IMR-90 (cell line): ENCODE measurements around the gene FXYD1. TPM values are rescaled to one million over a fixed set of nuclear protein-coding genes. Genes with fewer than 3 reads are reported as not detected.

Source experiments
- ATAC-seq: fragments of 200-7000 bp; cut with Tn5 transposase; 2 replicates; pipeline ENCODE4 v1.9.1; 2020; ENCODE audit warnings: low read depth, mild to moderate bottlenecking, moderate library complexity
- BruUV-seq: library from RNA; stranded (reverse); fragments of 400-500 nt; replicated peaks from 2 replicates; lab custom pipeline; 2021; lab: Mats Ljungman, UMichigan
- CTCF ChIA-PET: fragments of 300-600 bp; formaldehyde crosslinking; extraction: SDS; loops from one replicate; lab custom pipeline; 2021; ENCODE audit warnings: antibody characterized with exemption; lab: Yijun Ruan, JAX
- POLR2A ChIA-PET: fragments of 300-600 bp; sonication (Branson Sonifier 250); formaldehyde crosslinking; loops from one replicate; lab custom pipeline; 2022; ENCODE audit warnings: antibody characterized with exemption; ENCODE audit not compliant: unreplicated experiment; lab: Charles Lee
- DNase-seq: peaks from one replicate; pipeline ENCODE4 v3.0.0; 2013
- H2AFZ ChIP-seq: replicated peaks from 2 replicates; pipeline ENCODE3; 2013; ENCODE audit warnings: low read length, mild to moderate bottlenecking; ENCODE audit not compliant: poor library complexity
- H2AK5ac ChIP-seq: 2 replicates; pipeline ENCODE4 v1.6.1; 2013; ENCODE audit warnings: low read depth, low read length, inconsistent platforms
- H2AK9ac ChIP-seq: replicated peaks from 2 replicates; pipeline ENCODE3; 2013; ENCODE audit warnings: mild to moderate bottlenecking, low read depth, low read length, moderate library complexity; ENCODE audit not compliant: poor library complexity
- H2BK120ac ChIP-seq: 2 replicates; pipeline ENCODE4 v1.6.1; 2013; ENCODE audit warnings: low read depth, low read length, inconsistent platforms
- H2BK15ac ChIP-seq: 3 replicates; pipeline ENCODE4 v1.6.1; 2013; ENCODE audit warnings: low read depth, low read length, inconsistent platforms
- H2BK20ac ChIP-seq: 2 replicates; pipeline ENCODE4 v1.6.1; 2013; ENCODE audit warnings: low read depth, mild to moderate bottlenecking, inconsistent platforms, low read length, moderate library complexity
- H2BK5ac ChIP-seq: 2 replicates; pipeline ENCODE4 v1.6.1; 2013; ENCODE audit warnings: mild to moderate bottlenecking, low read depth, low read length, inconsistent platforms; ENCODE audit not compliant: poor library complexity, severe bottlenecking
- H3K14ac ChIP-seq: replicated peaks from 2 replicates; pipeline ENCODE4 v1.6.1; 2013; ENCODE audit warnings: low read depth, low read length, inconsistent platforms
- H3K18ac ChIP-seq: 2 replicates; pipeline ENCODE4 v1.6.1; 2013; ENCODE audit warnings: low read depth, low read length, control low read depth
- H3K23ac ChIP-seq: 2 replicates; pipeline ENCODE4 v1.6.1; 2013; ENCODE audit warnings: low read depth, low read length, inconsistent platforms
- H3K27ac ChIP-seq: 2 replicates; pipeline ENCODE4 v1.5.1; 2013; ENCODE audit warnings: mild to moderate bottlenecking, control low read depth, low read length; ENCODE audit not compliant: insufficient read depth
- H3K27me3 ChIP-seq: 2 replicates; pipeline ENCODE4 v1.6.1; 2013; ENCODE audit warnings: low read length; ENCODE audit not compliant: control insufficient read depth, insufficient read depth
- H3K36me3 ChIP-seq: 2 replicates; pipeline ENCODE4 v1.6.1; 2013; ENCODE audit warnings: low read length, mixed read lengths; ENCODE audit not compliant: control insufficient read depth, insufficient read depth
- H3K4ac ChIP-seq: 2 replicates; pipeline ENCODE4 v1.6.1; 2013; ENCODE audit warnings: low read depth, low read length, inconsistent platforms
- H3K4me1 ChIP-seq: 2 replicates; pipeline ENCODE4 v1.6.1; 2013; ENCODE audit warnings: low read length, mixed read lengths; ENCODE audit not compliant: control insufficient read depth, insufficient read depth
- H3K4me2 ChIP-seq: 2 replicates; pipeline ENCODE4 v1.6.1; 2013; ENCODE audit warnings: low read depth, mild to moderate bottlenecking, control low read depth, low read length, moderate library complexity
- H3K4me3 ChIP-seq: 2 replicates; pipeline ENCODE4 v1.5.1; 2013; ENCODE audit warnings: low read depth, mild to moderate bottlenecking, control low read depth, low read length, moderate library complexity; ENCODE audit not compliant: insufficient read depth
- H3K56ac ChIP-seq: 2 replicates; pipeline ENCODE4 v1.6.1; 2013; ENCODE audit warnings: low read length, inconsistent platforms; ENCODE audit not compliant: insufficient read depth; ENCODE audit errors: extremely low read depth
- H3K79me1 ChIP-seq, 2 experiments: 2 replicates each; pipeline ENCODE4 v1.6.1; 2013; ENCODE audit warnings: low read length in 2 of 2, inconsistent platforms in 1 of 2, low read depth in 1 of 2
- H3K9ac ChIP-seq: 2 replicates; pipeline ENCODE4 v1.6.1; 2013; ENCODE audit warnings: low read depth, low read length, control low read depth
- H3K9me1 ChIP-seq: 2 replicates; pipeline ENCODE4 v1.6.1; 2013; ENCODE audit warnings: low read length, inconsistent platforms; ENCODE audit not compliant: insufficient read depth
- H3K9me3 ChIP-seq: 2 replicates; pipeline ENCODE4 v1.6.1; 2013; ENCODE audit warnings: low read length; ENCODE audit not compliant: control insufficient read depth, insufficient read depth
- H4K20me1 ChIP-seq: 2 replicates; pipeline ENCODE4 v1.6.1; 2013; ENCODE audit warnings: low read length, inconsistent platforms; ENCODE audit not compliant: insufficient read depth
- H4K5ac ChIP-seq: 2 replicates; pipeline ENCODE4 v1.6.1; 2013; ENCODE audit warnings: mild to moderate bottlenecking, low read depth, low read length, control low read depth
- H4K8ac ChIP-seq, 2 experiments: 2 replicates each; pipeline ENCODE4 v1.6.1; 2013; ENCODE audit warnings: low read depth in 2 of 2, low read length in 2 of 2, control low read depth in 1 of 2, inconsistent platforms in 1 of 2
- H4K91ac ChIP-seq: 2 replicates; pipeline ENCODE4 v1.6.1; 2013; ENCODE audit warnings: low read depth, low read length, inconsistent platforms; ENCODE audit not compliant: insufficient read depth
- BHLHE40 ChIP-seq: fragments of 150-350 bp; IDR thresholded peaks from 2 replicates; pipeline ENCODE4 v1.6.1; 2016; ENCODE audit warnings: mild to moderate bottlenecking, low read depth, low read length
- CEBPB ChIP-seq: IDR thresholded peaks from 2 replicates; pipeline ENCODE4 v1.6.1; 2012; ENCODE audit warnings: low read depth, low read length, improper control_type of control experiment
- CHD1 ChIP-seq: IDR thresholded peaks from 2 replicates; pipeline ENCODE4 v1.6.1; 2012; ENCODE audit warnings: low read depth, low read length, improper control_type of control experiment
- ELK1 ChIP-seq: fragments of 150-350 bp; IDR thresholded peaks from 2 replicates; pipeline ENCODE4 v1.6.1; 2016; ENCODE audit warnings: low read depth, mild to moderate bottlenecking, low read length, moderate library complexity, borderline replicate concordance
- FOS ChIP-seq: fragments of 150-350 bp; IDR thresholded peaks from 2 replicates; pipeline ENCODE4 v1.6.1; 2016; ENCODE audit warnings: low read depth, low read length
- MAFK ChIP-seq: IDR thresholded peaks from 2 replicates; pipeline ENCODE4 v1.6.1; 2012; ENCODE audit warnings: low read depth, low read length, improper control_type of control experiment
- MAZ ChIP-seq: IDR thresholded peaks from 2 replicates; pipeline ENCODE4 v1.6.1; 2012; ENCODE audit warnings: low read depth, mild to moderate bottlenecking, low read length, improper control_type of control experiment, moderate library complexity, borderline replicate concordance
- MXI1 ChIP-seq: IDR thresholded peaks from 2 replicates; pipeline ENCODE4 v1.6.1; 2012; ENCODE audit warnings: low read depth, mild to moderate bottlenecking, low read length, moderate library complexity, borderline replicate concordance
- NFE2L2 ChIP-seq: fragments of 150-350 bp; IDR thresholded peaks from 2 replicates; pipeline ENCODE4 v1.6.1; 2016; ENCODE audit warnings: low read depth, mild to moderate bottlenecking, low read length
- POLR2A ChIP-seq: IDR thresholded peaks from 2 replicates; pipeline ENCODE4 v1.6.1; 2012; ENCODE audit warnings: mild to moderate bottlenecking, low read depth, low read length
- RAD21 ChIP-seq: IDR thresholded peaks from 2 replicates; pipeline ENCODE4 v1.6.1; 2012; ENCODE audit warnings: low read length, improper control_type of control experiment
- RCOR1 ChIP-seq: IDR thresholded peaks from 2 replicates; pipeline ENCODE4 v1.6.1; 2012; ENCODE audit warnings: mild to moderate bottlenecking, low read length, improper control_type of control experiment; ENCODE audit not compliant: insufficient replicate concordance
- RFX5 ChIP-seq: IDR thresholded peaks from 2 replicates; pipeline ENCODE4 v1.8.0; 2012; ENCODE audit warnings: low read depth, mild to moderate bottlenecking, low read length, moderate library complexity
- WGBS, 2 experiments: methylation state at CpG; one replicate each; pipeline versions ENCODE4 v1.1.5 to v1.1.7; 2013; ENCODE audit warnings: missing lambda C conversion rate in 2 of 2; ENCODE audit not compliant: insufficient read length in 1 of 2; ENCODE audit errors: extremely low coverage in 2 of 2; 5-methylcytosine and 5-hydroxymethylcytosine counted together
- dilution Hi-C: fragments of 300-500 bp; cut with HindIII; formaldehyde crosslinking; loops from one replicate; pipeline ENCODE4 v1.14.3; 2018; ENCODE audit warnings: low sequenced_read_pairs; ENCODE audit not compliant: unreplicated experiment
- in situ Hi-C: fragments of 300-500 bp; cut with MboI; formaldehyde crosslinking; loops from 3 replicates; pipeline ENCODE4 v1.14.3; 2019; ENCODE audit warnings: low sequenced_read_pairs, inconsistent platforms, mixed read lengths
- intact Hi-C: fragments of 100-400 bp; cut with micrococcal nuclease; formaldehyde crosslinking; loops from 2 replicates; pipeline ENCODE4 v1.10.0; 2022
- polyA plus RNA-seq, 3 experiments: library from polyadenylated mRNA; depleted of rRNA; stranded (reverse); fragments of >200 nt; gene quantifications; 2 replicates each; pipeline ENCODE4 v1.2.3, GENCODE V29; 2012; ENCODE audit warnings: low replicate concordance in 1 of 3
- total RNA-seq: library from RNA; depleted of rRNA; stranded (reverse); fragments of >200 nt; gene quantifications from 2 replicates; pipeline ENCODE4 v1.2.3, GENCODE V29; 2012
- TF ChIP-seq, protein P1 (sequence below): conservative IDR thresholded peaks from 2 replicates; pipeline ENCODE4 v1.5.1; 2012; ENCODE audit warnings: mild to moderate bottlenecking, low read depth, low read length, improper control_type of control experiment
- TF ChIP-seq, protein P2 (sequence below): fragments of 150-350 bp; IDR thresholded peaks from 2 replicates; pipeline ENCODE4 v1.6.1; 2017; ENCODE audit warnings: mild to moderate bottlenecking, antibody characterized with exemption, low read length, low read depth

The FXYD1 gene
- total and polyA plus RNA-seq, 2 of the 4 experiments (the other 2 are of a cell fraction) = 0.18 to 3.9 TPM

- Histone ChIP-seq H4K8ac (no peak overlapping the region), H4K5ac (no peak overlapping the region), H3K27ac (no peak overlapping the region), H3K4me3 (no peak overlapping the region), H4K91ac (no peak overlapping the region), H3K9me3 (no peaks in the 10 kb centered on the region), H3K18ac (no peak overlapping the region), H2BK15ac (no peak overlapping the region), H3K4me1 (no peaks in the 10 kb centered on the region), H3K79me1 (no peaks in the 10 kb centered on the region), H2BK120ac (no peak overlapping the region), H3K9ac (no peak overlapping the region), H2AK5ac (no peak overlapping the region), H3K27me3 (no peaks in the 10 kb centered on the region; the same call in 1 of the 2 replicates), H3K4me2 (no peak overlapping the region), H3K23ac (no peak overlapping the region), H2AK9ac (no peak overlapping the region), H3K36me3 (no peaks in the 10 kb centered on the region), H3K4ac (no peak overlapping the region), H3K9me1 (no peaks in the 10 kb centered on the region), H3K56ac (no peak overlapping the region), H3K14ac (no peak overlapping the region), H4K20me1 (no peaks in the 10 kb centered on the region), H2BK20ac (no peak overlapping the region), H2AFZ (no peak overlapping the region), H2BK5ac (no peak overlapping the region)
- DNase-seq (no peak), ATAC-seq (no peak)
- intact Hi-C loops = no loop called here
- dilution Hi-C loops = no loop called here
- CTCF ChIA-PET = interaction anchor here (1.0 to 1.8 kb wide), 2 partner anchors 10 to 32 kb away, joined by 3 to 8 read pairs; no protein-coding TSS in a partner anchor
- no TSS peak for BruUV-seq
- in situ Hi-C loops = no loop called here
- POLR2A ChIA-PET = no interaction called here
- WGBS, 2 experiments = 81% methylated on average over 5 of the region's 13 CpGs; no CpG with 5 or more reads in 1 of the 2 experiments
- TF ChIP-seq, protein P1, sequence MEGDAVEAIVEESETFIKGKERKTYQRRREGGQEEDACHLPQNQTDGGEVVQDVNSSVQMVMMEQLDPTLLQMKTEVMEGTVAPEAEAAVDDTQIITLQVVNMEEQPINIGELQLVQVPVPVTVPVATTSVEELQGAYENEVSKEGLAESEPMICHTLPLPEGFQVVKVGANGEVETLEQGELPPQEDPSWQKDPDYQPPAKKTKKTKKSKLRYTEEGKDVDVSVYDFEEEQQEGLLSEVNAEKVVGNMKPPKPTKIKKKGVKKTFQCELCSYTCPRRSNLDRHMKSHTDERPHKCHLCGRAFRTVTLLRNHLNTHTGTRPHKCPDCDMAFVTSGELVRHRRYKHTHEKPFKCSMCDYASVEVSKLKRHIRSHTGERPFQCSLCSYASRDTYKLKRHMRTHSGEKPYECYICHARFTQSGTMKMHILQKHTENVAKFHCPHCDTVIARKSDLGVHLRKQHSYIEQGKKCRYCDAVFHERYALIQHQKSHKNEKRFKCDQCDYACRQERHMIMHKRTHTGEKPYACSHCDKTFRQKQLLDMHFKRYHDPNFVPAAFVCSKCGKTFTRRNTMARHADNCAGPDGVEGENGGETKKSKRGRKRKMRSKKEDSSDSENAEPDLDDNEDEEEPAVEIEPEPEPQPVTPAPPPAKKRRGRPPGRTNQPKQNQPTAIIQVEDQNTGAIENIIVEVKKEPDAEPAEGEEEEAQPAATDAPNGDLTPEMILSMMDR = no peak
- TF ChIP-seq CEBPB (no peak), RAD21 (no peak), MAFK (no peak), CHD1 (no peak), POLR2A (no peak), ELK1 (no peak), BHLHE40 (no peak), MAZ (no peak), NFE2L2 (no peak), RFX5 (no peak), RCOR1 (no peak), FOS (no peak), MXI1 (no peak)
- TF ChIP-seq, protein P2, sequence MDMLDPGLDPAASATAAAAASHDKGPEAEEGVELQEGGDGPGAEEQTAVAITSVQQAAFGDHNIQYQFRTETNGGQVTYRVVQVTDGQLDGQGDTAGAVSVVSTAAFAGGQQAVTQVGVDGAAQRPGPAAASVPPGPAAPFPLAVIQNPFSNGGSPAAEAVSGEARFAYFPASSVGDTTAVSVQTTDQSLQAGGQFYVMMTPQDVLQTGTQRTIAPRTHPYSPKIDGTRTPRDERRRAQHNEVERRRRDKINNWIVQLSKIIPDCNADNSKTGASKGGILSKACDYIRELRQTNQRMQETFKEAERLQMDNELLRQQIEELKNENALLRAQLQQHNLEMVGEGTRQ = no peak
Measured at GRCh38 chr19:35099897-35100275, 38.7 kb upstream of the FXYD1 start.
